Measurements from ENCODE around the gene SPATA33.

DNA sequence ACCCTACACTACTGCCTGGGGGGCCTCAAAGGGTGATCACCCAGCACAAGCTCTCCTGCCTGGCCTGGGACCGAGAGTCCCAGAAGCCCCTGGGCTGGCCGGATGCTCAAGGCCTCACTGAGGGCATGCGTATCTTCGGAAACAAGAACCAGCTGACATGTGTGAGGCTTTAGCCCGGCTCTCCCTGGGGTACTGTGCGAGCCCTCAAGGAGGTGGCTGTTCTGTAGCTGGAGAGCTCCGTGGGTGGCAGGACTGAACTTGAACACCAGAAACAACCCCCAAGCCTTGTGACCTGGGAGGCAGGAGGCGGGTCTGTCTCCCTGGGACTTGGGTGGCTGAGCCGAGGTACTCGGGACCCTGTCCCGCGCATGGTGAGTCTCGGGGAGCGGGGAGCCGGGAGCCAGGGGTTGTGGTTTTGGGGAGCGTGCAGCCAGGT, 37.2 kb upstream of the SPATA33 start:
- TF ChIP-seq, protein P1, sequence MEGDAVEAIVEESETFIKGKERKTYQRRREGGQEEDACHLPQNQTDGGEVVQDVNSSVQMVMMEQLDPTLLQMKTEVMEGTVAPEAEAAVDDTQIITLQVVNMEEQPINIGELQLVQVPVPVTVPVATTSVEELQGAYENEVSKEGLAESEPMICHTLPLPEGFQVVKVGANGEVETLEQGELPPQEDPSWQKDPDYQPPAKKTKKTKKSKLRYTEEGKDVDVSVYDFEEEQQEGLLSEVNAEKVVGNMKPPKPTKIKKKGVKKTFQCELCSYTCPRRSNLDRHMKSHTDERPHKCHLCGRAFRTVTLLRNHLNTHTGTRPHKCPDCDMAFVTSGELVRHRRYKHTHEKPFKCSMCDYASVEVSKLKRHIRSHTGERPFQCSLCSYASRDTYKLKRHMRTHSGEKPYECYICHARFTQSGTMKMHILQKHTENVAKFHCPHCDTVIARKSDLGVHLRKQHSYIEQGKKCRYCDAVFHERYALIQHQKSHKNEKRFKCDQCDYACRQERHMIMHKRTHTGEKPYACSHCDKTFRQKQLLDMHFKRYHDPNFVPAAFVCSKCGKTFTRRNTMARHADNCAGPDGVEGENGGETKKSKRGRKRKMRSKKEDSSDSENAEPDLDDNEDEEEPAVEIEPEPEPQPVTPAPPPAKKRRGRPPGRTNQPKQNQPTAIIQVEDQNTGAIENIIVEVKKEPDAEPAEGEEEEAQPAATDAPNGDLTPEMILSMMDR (IDR thresholded peaks at IDR 0.05) = no peak
- TF ChIP-seq POLR2A (IDR thresholded peaks at IDR 0.05) (no peak), EP300 (IDR thresholded peaks at IDR 0.05; ENCODE audit: low read depth) (no peak), POLR2AphosphoS5 (IDR thresholded peaks at IDR 0.05) (no peak)

All from transverse colon (tissue), 4 donors.